H1 (cell line): ENCODE results near the gene MPST. TPM values are rescaled to one million over a fixed set of nuclear protein-coding genes. Genes with fewer than 3 reads are reported as not detected.

Experiments
- CTCF ChIA-PET: fragments of 300-600 bp; sonication (Branson Sonifier 250); formaldehyde crosslinking; loops from one replicate; lab custom pipeline; 2021; ENCODE audit not compliant: partially characterized antibody; lab: Charles Lee
- POLR2A ChIA-PET: fragments of 300-600 bp; sonication (Branson Sonifier 250); formaldehyde crosslinking; loops from one replicate; lab custom pipeline; 2021; ENCODE audit warnings: inconsistent platforms; ENCODE audit not compliant: partially characterized antibody; lab: Charles Lee
- DNase-seq, 2 experiments: peaks; one replicate each; pipeline versions ENCODE4 v3.0.0 to v3.0.0-alpha.2; 2010 to 2022; ENCODE audit warnings: low spot score in 2 of 2, low read depth in 1 of 2, mixed read lengths in 1 of 2
- FAIRE-seq: peaks from 2 replicates; lab custom pipeline; 2011; peaks lifted over from hg19 to GRCh38; lab: Jason Lieb, UNC
- H2AFZ ChIP-seq: 2 replicates; pipeline ENCODE4 v1.8.1; 2012; ENCODE audit warnings: low read length, inconsistent platforms
- H2AK5ac ChIP-seq: 2 replicates; pipeline ENCODE4 v1.6.1; 2013; ENCODE audit warnings: low read depth, low read length
- H2BK120ac ChIP-seq: replicated peaks from 2 replicates; pipeline ENCODE3; 2013; ENCODE audit warnings: low read depth, low read length, inconsistent platforms
- H2BK12ac ChIP-seq: 2 replicates; pipeline ENCODE4 v1.6.1; 2013; ENCODE audit warnings: low read depth, low read length
- H2BK15ac ChIP-seq: 2 replicates; pipeline ENCODE4 v1.6.1; 2013; ENCODE audit warnings: low read length
- H2BK20ac ChIP-seq: 2 replicates; pipeline ENCODE4 v1.6.1; 2013; ENCODE audit warnings: low read length
- H2BK5ac ChIP-seq: 2 replicates; pipeline ENCODE4 v1.6.1; 2013; ENCODE audit warnings: low read depth, low read length
- H3K14ac ChIP-seq: 2 replicates; pipeline ENCODE4 v1.6.1; 2013; ENCODE audit warnings: inconsistent platforms; ENCODE audit not compliant: insufficient read length
- H3K18ac ChIP-seq: 2 replicates; pipeline ENCODE4 v1.6.1; 2013; ENCODE audit warnings: low read length; ENCODE audit errors: extremely low read depth
- H3K23ac ChIP-seq: 2 replicates; pipeline ENCODE4 v1.6.1; 2013; ENCODE audit warnings: inconsistent platforms; ENCODE audit not compliant: insufficient read length
- H3K23me2 ChIP-seq: 2 replicates; pipeline ENCODE4 v1.6.1; 2013; ENCODE audit warnings: low read depth, low read length
- H3K27ac ChIP-seq: 2 replicates; pipeline ENCODE4 v1.6.1; 2011; ENCODE audit warnings: low read depth, low read length, inconsistent platforms
- H3K27me3 ChIP-seq, 4 experiments: replicated peaks in 1 of 4; 1 replicate in 1 of 4; 2 replicates in 3 of 4; pipeline versions ENCODE4 v1.6.1 to v1.8.1; 2011 to 2013; ENCODE audit warnings: low read length in 3 of 4, mild to moderate bottlenecking in 3 of 4, inconsistent platforms in 2 of 4, mixed read lengths in 2 of 4, moderate library complexity in 1 of 4; ENCODE audit not compliant: control insufficient read depth in 3 of 4, insufficient read depth in 3 of 4; ENCODE audit errors: extremely low read depth in 1 of 4
- H3K36me3 ChIP-seq, 4 experiments: 2 replicates each; pipeline versions ENCODE4 v1.6.1 to v1.8.1; 2011 to 2013; ENCODE audit warnings: mild to moderate bottlenecking in 4 of 4, low read length in 3 of 4, moderate library complexity in 2 of 4, control low read depth in 1 of 4, inconsistent platforms in 1 of 4; ENCODE audit not compliant: insufficient read depth in 4 of 4, control insufficient read depth in 2 of 4
- H3K4ac ChIP-seq: replicated peaks from 2 replicates; pipeline ENCODE3; 2013; ENCODE audit warnings: low read length, low read depth, mixed read lengths, inconsistent platforms; ENCODE audit not compliant: insufficient read length
- H3K4me1 ChIP-seq, 4 experiments: replicated peaks in 1 of 4; 1 replicate in 1 of 4; 2 replicates in 3 of 4; pipeline versions ENCODE4 v1.6.1 to v1.8.1; 2011 to 2013; ENCODE audit warnings: low read length in 3 of 4, inconsistent platforms in 2 of 4, mixed read lengths in 1 of 4; ENCODE audit not compliant: insufficient read depth in 4 of 4, control insufficient read depth in 3 of 4
- H3K4me2 ChIP-seq, 2 experiments: 2 replicates each; pipeline versions ENCODE4 v1.6.1 to v1.8.1; 2011 to 2013; ENCODE audit warnings: low read depth in 2 of 2, low read length in 2 of 2, control low read depth in 1 of 2, inconsistent platforms in 1 of 2, mild to moderate bottlenecking in 1 of 2; ENCODE audit not compliant: insufficient read depth in 1 of 2
- H3K4me3 ChIP-seq, 4 experiments: fragments of 200-600, 300-600 bp in 1 of 4; sonication (generic), shearing (Covaris generic), sonication (Bioruptor Twin) in 1 of 4; 2 replicates each; pipeline versions ENCODE4 v1.5.1 to v1.8.1; 2011 to 2016; ENCODE audit warnings: low read length in 4 of 4, low read depth in 3 of 4, control low read depth in 2 of 4, inconsistent platforms in 2 of 4, mild to moderate bottlenecking in 2 of 4, mixed read lengths in 1 of 4, moderate library complexity in 1 of 4; ENCODE audit not compliant: insufficient read depth in 2 of 4; ENCODE audit errors: extremely low read depth in 1 of 4
- H3K56ac ChIP-seq: replicated peaks from 2 replicates; pipeline ENCODE3; 2013; ENCODE audit warnings: low read depth, mild to moderate bottlenecking, mixed read lengths, low read length, inconsistent platforms; ENCODE audit not compliant: insufficient read length
- H3K79me1 ChIP-seq: 2 replicates; pipeline ENCODE4 v1.6.1; 2013; ENCODE audit warnings: low read depth, low read length, control low read depth
- H3K79me2 ChIP-seq, 2 experiments: 2 replicates each; pipeline versions ENCODE4 v1.6.1 to v1.8.1; 2012 to 2013; ENCODE audit warnings: low read length in 2 of 2, mild to moderate bottlenecking in 2 of 2, inconsistent platforms in 1 of 2; ENCODE audit not compliant: insufficient read depth in 2 of 2, control insufficient read depth in 1 of 2
- H3K9ac ChIP-seq, 4 experiments: replicated peaks in 1 of 4; 1 replicate in 1 of 4; 2 replicates in 3 of 4; pipeline versions ENCODE4 v1.6.1 to v1.8.1; 2011 to 2013; ENCODE audit warnings: low read depth in 3 of 4, low read length in 3 of 4, control low read depth in 2 of 4, mild to moderate bottlenecking in 2 of 4, moderate library complexity in 2 of 4, inconsistent platforms in 1 of 4; ENCODE audit errors: extremely low read depth in 1 of 4
- H3K9me3 ChIP-seq, 2 experiments: 2 replicates each; pipeline versions ENCODE4 v1.6.1 to v1.8.1; 2012 to 2013; ENCODE audit warnings: mild to moderate bottlenecking in 2 of 2, moderate library complexity in 2 of 2, control low read depth in 1 of 2, inconsistent platforms in 1 of 2, low read depth in 1 of 2, low read length in 1 of 2, mixed read lengths in 1 of 2; ENCODE audit not compliant: insufficient read depth in 2 of 2
- H4K20me1 ChIP-seq, 2 experiments: replicated peaks in 1 of 2; 2 replicates each; pipeline versions ENCODE3 to v1.8.1; 2011 to 2013; ENCODE audit warnings: inconsistent platforms in 2 of 2, low read length in 2 of 2, mild to moderate bottlenecking in 1 of 2; ENCODE audit not compliant: insufficient read depth in 2 of 2, control insufficient read depth in 1 of 2
- H4K5ac ChIP-seq: 2 replicates; pipeline ENCODE4 v1.6.1; 2013; ENCODE audit warnings: low read length, low read depth, mixed read lengths, inconsistent platforms; ENCODE audit not compliant: insufficient read length
- H4K8ac ChIP-seq: 2 replicates; pipeline ENCODE4 v1.8.0; 2013; ENCODE audit warnings: mild to moderate bottlenecking, moderate library complexity, low read length, inconsistent platforms; ENCODE audit not compliant: insufficient read depth; ENCODE audit errors: extremely low read depth
- H4K91ac ChIP-seq: replicated peaks from 2 replicates; pipeline ENCODE3; 2013; ENCODE audit warnings: low read length, mixed read lengths, inconsistent platforms; ENCODE audit not compliant: insufficient read length
- BACH1 ChIP-seq: IDR thresholded peaks from 2 replicates; pipeline ENCODE4 v1.6.1; 2012; ENCODE audit warnings: low read length, improper control_type of control experiment
- BRCA1 ChIP-seq: IDR thresholded peaks from 2 replicates; pipeline ENCODE4 v1.6.1; 2012; ENCODE audit warnings: low read depth, low read length, improper control_type of control experiment
- GTF2F1 ChIP-seq: IDR thresholded peaks from 2 replicates; pipeline ENCODE4 v1.6.1; 2012; ENCODE audit warnings: low read depth, low read length, improper control_type of control experiment, borderline replicate concordance
- JUND ChIP-seq: IDR thresholded peaks from 2 replicates; pipeline ENCODE4 v1.6.1; 2011; ENCODE audit warnings: mild to moderate bottlenecking, improper control_type of control experiment, low read length
- KDM4A ChIP-seq: IDR thresholded peaks from one replicate; pipeline ENCODE4 v1.7.1; 2012; ENCODE audit warnings: low read depth, mild to moderate bottlenecking, moderate library complexity, low read length, inconsistent platforms; ENCODE audit not compliant: severe bottlenecking
- KDM5A ChIP-seq: fragments of 200-600 bp; IDR thresholded peaks from 2 replicates; pipeline ENCODE4 v1.7.1; 2012; ENCODE audit warnings: mild to moderate bottlenecking, low read length, inconsistent platforms, mixed read lengths
- SP2 ChIP-seq: IDR thresholded peaks from 2 replicates; pipeline ENCODE4 v1.6.1; 2012; ENCODE audit warnings: mild to moderate bottlenecking, low read length, inconsistent platforms
- TAF1 ChIP-seq: IDR thresholded peaks from 2 replicates; pipeline ENCODE4 v1.6.1; 2011; ENCODE audit warnings: mild to moderate bottlenecking, low read depth, low read length
- TCF12 ChIP-seq: IDR thresholded peaks from 2 replicates; pipeline ENCODE4 v1.6.1; 2011; ENCODE audit warnings: low read depth, mild to moderate bottlenecking, low read length
- ZNF274 ChIP-seq: IDR thresholded peaks from 2 replicates; pipeline ENCODE4 v1.7.0; 2012; ENCODE audit warnings: low read length, borderline replicate concordance; ENCODE audit errors: extremely low read depth
- WGBS, 2 experiments: shearing (Covaris generic) in 1 of 2; methylation state at CpG; one replicate each; pipeline versions ENCODE4 v1.1.6 to v1.1.7; 2013 to 2015; ENCODE audit warnings: low lambda C conversion rate in 2 of 2, mixed read lengths in 2 of 2, inconsistent platforms in 1 of 2, low coverage in 1 of 2, missing lambda C conversion rate in 1 of 2; ENCODE audit not compliant: insufficient replicate concordance in 2 of 2, insufficient coverage in 1 of 2, insufficient read length in 1 of 2; ENCODE audit errors: extremely low coverage in 1 of 2, missing lambda C conversion rate in 1 of 2; 5-methylcytosine and 5-hydroxymethylcytosine counted together
- polyA plus RNA-seq, 7 experiments: library from polyadenylated mRNA; depleted of rRNA in 3 of 7; stranded (reverse) in 5 of 7; unstranded in 2 of 7; fragments of >200 nt in 5 of 7; fragments of 200-250 nt in 2 of 7; gene quantifications; 1 replicate in 5 of 7; 2 replicates in 1 of 7; 4 replicates in 1 of 7; pipeline versions ENCODE4 v1.2.1 to v1.2.3, GENCODE V29; 2011 to 2013; ENCODE audit warnings: missing spikeins in 2 of 7, mixed read lengths in 2 of 7
- total RNA-seq: library from RNA; stranded (reverse); fragmentation: NEBNext Ultra II Directional; extraction: Animal tissue kit (Norgen Biotek cat#: 25700); gene quantifications from 2 replicates; pipeline ENCODE4 v1.2.1, GENCODE V29; 2021
- TF ChIP-seq, protein P1 (sequence below): IDR thresholded peaks from 2 replicates; pipeline ENCODE4 v1.6.1; 2012; ENCODE audit warnings: inconsistent platforms
- TF ChIP-seq, protein P2 (sequence below): IDR thresholded peaks from 2 replicates; pipeline ENCODE4 v1.6.1; 2012; ENCODE audit warnings: inconsistent platforms

The MPST gene
- total and polyA plus RNA-seq, 2 of the 8 experiments (the other 6 are each of a cell fraction or from before 2014, with no cell fraction given) = 86.0 to 124 TPM

DNA sequence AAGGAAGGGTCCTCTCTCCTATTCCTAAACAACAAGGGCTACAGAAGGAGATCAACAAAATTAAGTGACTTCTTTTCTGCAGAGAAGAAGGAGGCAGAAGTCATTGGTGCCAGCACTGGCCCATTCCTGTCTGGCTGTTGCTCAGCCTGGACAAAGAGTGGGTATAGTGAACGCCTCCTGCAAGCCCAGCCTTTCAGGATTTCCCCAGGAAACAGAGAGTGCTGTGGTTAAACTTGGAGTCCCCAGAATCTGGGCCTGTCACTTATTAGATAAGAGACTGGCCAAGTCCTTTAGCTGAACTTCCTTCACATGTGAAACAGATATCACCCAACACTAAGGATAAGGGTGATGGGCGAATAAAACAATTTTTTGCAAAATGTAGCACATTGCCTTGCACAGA, 11.2 kb upstream of the MPST start:
- H2BK5ac ChIP-seq = no peak overlapping the region
- 96% methylated on average over 2 of the region's 2 CpGs; no CpG with 5 or more reads in 1 of the 2 experiments for WGBS, 2 experiments
- FAIRE-seq = no peak

More for the DNA sequence above, 11.2 kb upstream of the MPST start:
- no peaks in the 10 kb centered on the region for H3K79me2 ChIP-seq
- ChIA-PET CTCF (interaction anchor here (1.0 to 2.9 kb wide), 7 partner anchors 9 to 251 kb away, joined by 3 to 14 read pairs (median 5); no protein-coding TSS in a partner anchor), POLR2A (interaction anchor here (4.1 kb wide), 1 partner anchor 11 kb away, joined by 18 read pairs; the partner anchor contains the start of genes MPST and TST)
- DNase-seq = no peak
- no peak overlapping the region for H3K14ac ChIP-seq
- TF ChIP-seq, protein P1, sequence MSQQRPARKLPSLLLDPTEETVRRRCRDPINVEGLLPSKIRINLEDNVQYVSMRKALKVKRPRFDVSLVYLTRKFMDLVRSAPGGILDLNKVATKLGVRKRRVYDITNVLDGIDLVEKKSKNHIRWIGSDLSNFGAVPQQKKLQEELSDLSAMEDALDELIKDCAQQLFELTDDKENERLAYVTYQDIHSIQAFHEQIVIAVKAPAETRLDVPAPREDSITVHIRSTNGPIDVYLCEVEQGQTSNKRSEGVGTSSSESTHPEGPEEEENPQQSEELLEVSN = no peak
- TF ChIP-seq KDM4A (no peak), JUND (no peak), TAF1 (no peak), ZNF274 (no peak), BACH1 (no peak), KDM5A (no peak), GTF2F1 (no peak), BRCA1 (no peak), SP2 (no peak), TCF12 (no peak)
- TF ChIP-seq, protein P2, sequence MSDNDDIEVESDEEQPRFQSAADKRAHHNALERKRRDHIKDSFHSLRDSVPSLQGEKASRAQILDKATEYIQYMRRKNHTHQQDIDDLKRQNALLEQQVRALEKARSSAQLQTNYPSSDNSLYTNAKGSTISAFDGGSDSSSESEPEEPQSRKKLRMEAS = no peak
- H3K4me1 ChIP-seq = no peaks in the 10 kb centered on the region
- H3K4me2 ChIP-seq = no peak overlapping the region
- no peak overlapping the region for H3K27ac ChIP-seq
- no peaks in the 10 kb centered on the region for H3K36me3 ChIP-seq
- H4K8ac ChIP-seq = no peak overlapping the region
- peaks cover 0 to 3% (median 0%) of the 10 kb centered on the region in 4 experiments; a peak in 2 of 7 replicates for H3K27me3 ChIP-seq
- H3K4me3 ChIP-seq = no peak overlapping the region
- H3K18ac ChIP-seq = no peak overlapping the region
- no peak overlapping the region for H2BK20ac ChIP-seq
- peaks cover 0 to 4% of the 10 kb centered on the region in 2 experiments for H4K20me1 ChIP-seq
- no peak overlapping the region for H4K91ac ChIP-seq
- H3K9ac ChIP-seq = no peak overlapping the region
- no peaks in the 10 kb centered on the region for H3K23me2 ChIP-seq
- H2BK15ac ChIP-seq = no peak overlapping the region
- H2AK5ac ChIP-seq = no peak overlapping the region
- H3K56ac ChIP-seq = no peak overlapping the region
- no peak overlapping the region for H2AFZ ChIP-seq
- no peaks in the 10 kb centered on the region for H3K79me1 ChIP-seq
- H2BK12ac ChIP-seq = no peak overlapping the region
- H3K23ac ChIP-seq = no peak overlapping the region
- no peak overlapping the region for H3K4ac ChIP-seq
- H3K9me3 ChIP-seq = no peaks in the 10 kb centered on the region
- no peak overlapping the region for H2BK120ac ChIP-seq
- no peak overlapping the region for H4K5ac ChIP-seq
